GM12801 (cell line): Measurements from ENCODE around the gene MAPK8IP3.

Experiments
- TF ChIP-seq, protein P1 (sequence below): IDR thresholded peaks from one replicate; pipeline ENCODE4 v1.5.1; 2011; ENCODE audit warnings: control low read depth; ENCODE audit not compliant: insufficient read length; ENCODE audit errors: extremely low read depth

MAPK8IP3 gene

GRCh38 chr16:1817716-1818115 lies 111.7 kb downstream of the MAPK8IP3 start:
- TF ChIP-seq, protein P1, sequence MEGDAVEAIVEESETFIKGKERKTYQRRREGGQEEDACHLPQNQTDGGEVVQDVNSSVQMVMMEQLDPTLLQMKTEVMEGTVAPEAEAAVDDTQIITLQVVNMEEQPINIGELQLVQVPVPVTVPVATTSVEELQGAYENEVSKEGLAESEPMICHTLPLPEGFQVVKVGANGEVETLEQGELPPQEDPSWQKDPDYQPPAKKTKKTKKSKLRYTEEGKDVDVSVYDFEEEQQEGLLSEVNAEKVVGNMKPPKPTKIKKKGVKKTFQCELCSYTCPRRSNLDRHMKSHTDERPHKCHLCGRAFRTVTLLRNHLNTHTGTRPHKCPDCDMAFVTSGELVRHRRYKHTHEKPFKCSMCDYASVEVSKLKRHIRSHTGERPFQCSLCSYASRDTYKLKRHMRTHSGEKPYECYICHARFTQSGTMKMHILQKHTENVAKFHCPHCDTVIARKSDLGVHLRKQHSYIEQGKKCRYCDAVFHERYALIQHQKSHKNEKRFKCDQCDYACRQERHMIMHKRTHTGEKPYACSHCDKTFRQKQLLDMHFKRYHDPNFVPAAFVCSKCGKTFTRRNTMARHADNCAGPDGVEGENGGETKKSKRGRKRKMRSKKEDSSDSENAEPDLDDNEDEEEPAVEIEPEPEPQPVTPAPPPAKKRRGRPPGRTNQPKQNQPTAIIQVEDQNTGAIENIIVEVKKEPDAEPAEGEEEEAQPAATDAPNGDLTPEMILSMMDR = no peak

- TF ChIP-seq, protein P1 = no peak
Measured at GRCh38 chr16:1818204-1818872, 112.3 kb downstream of the MAPK8IP3 start.

GRCh38 chr16:1818873-1819525 lies 113.0 kb downstream of the MAPK8IP3 start:
- TF ChIP-seq, protein P1 = no peak

DNA sequence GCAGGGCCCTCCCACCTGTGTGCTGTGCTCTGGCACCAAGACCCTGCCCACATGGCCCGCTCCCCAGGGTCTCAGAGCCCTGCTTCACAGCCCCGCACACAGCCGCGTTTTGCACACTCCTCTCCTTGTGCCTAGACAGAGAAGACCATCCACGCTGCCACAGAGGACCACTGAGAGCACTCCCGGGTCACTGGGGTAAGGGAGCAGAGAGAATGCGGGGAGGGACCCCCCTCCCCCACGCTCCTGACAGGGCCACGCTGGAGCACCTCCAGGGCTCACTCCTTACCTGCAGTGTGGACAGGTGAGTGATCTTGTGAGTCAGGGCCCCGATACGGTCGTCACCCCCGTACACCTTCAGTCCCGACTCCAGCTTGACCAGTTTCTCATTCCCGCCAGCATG lies 113.6 kb downstream of the MAPK8IP3 start:
- TF ChIP-seq, protein P1 = no peak
